Left lung (tissue), 10 donors: ENCODE measurements around the gene SETD7. TPM values are rescaled to one million over a fixed set of nuclear protein-coding genes. Genes with fewer than 3 reads are reported as not detected.

Source experiments
- ATAC-seq: fragments of 200-7000 bp; cut with Tn5 transposase; one replicate; pipeline ENCODE4 v1.9.1; 2020; ENCODE audit warnings: moderate library complexity
- DNase-seq, 4 donors: peaks; one replicate each; pipeline ENCODE4 v3.0.0-alpha.2; 2013 to 2020
- H3K27ac ChIP-seq, 2 donors: fragments of 200-600 bp; sonication (generic) in 1 of 2; one replicate each; pipeline versions ENCODE4 v1.5.0 to v1.8.0; 2020 to 2021
- H3K27me3 ChIP-seq, 2 donors: fragments of 200-600 bp; sonication (generic) in 1 of 2; one replicate each; pipeline versions ENCODE4 v1.5.0 to v1.8.0; 2020 to 2021
- H3K36me3 ChIP-seq, 2 donors: fragments of 200-600 bp; sonication (generic) in 1 of 2; one replicate each; pipeline versions ENCODE4 v1.5.0 to v1.8.0; 2020 to 2021
- H3K4me1 ChIP-seq, 2 donors: fragments of 200-600 bp; one replicate each; pipeline ENCODE4 v1.8.0; 2021
- H3K4me3 ChIP-seq, 2 donors: fragments of 200-600 bp; sonication (generic) in 1 of 2; one replicate each; pipeline versions ENCODE4 v1.5.0 to v1.8.0; 2020 to 2021; ENCODE audit warnings: mild to moderate bottlenecking in 1 of 2
- H3K9me3 ChIP-seq, 2 donors: fragments of 200-600 bp; sonication (generic) in 1 of 2; one replicate each; pipeline versions ENCODE4 v1.5.0 to v1.8.0; 2020 to 2021
- intact Hi-C, 2 donors: fragments of 100-400 bp; cut with DNase I; formaldehyde crosslinking; loops; one replicate each; pipeline versions ENCODE4 v1.11.2 to v1.14.2; 2022
- polyA plus RNA-seq, 6 donors: library from polyadenylated mRNA; unstranded; fragments of 120-200 nt; gene quantifications; one replicate each; pipeline ENCODE4 v1.2.1, GENCODE V29; 2013; ENCODE audit not compliant: insufficient read length in 6 of 6
- total RNA-seq, 2 donors: library from RNA; stranded (reverse); fragmentation: NEBNext Ultra II Directional; extraction: Animal tissue kit (Norgen Biotek cat#: 25700); gene quantifications; one replicate each; pipeline ENCODE4 v1.2.1, GENCODE V29; 2021
- TF ChIP-seq, protein P1 (sequence below), 2 donors: fragments of 200-600 bp; sonication (generic) in 1 of 2; IDR thresholded peaks; one replicate each; pipeline versions ENCODE4 v1.5.0 to v1.8.0; 2021; ENCODE audit warnings: antibody characterized with exemption in 2 of 2
- donor health status: DM: no; HTN: yes; CAD: no.
- donor health status: DM: no; HTN: no; CAD: no.

SETD7 gene
- total and polyA plus RNA-seq, 8 donors: 17.2 to 51.7 (median 19.5) TPM

DNA sequence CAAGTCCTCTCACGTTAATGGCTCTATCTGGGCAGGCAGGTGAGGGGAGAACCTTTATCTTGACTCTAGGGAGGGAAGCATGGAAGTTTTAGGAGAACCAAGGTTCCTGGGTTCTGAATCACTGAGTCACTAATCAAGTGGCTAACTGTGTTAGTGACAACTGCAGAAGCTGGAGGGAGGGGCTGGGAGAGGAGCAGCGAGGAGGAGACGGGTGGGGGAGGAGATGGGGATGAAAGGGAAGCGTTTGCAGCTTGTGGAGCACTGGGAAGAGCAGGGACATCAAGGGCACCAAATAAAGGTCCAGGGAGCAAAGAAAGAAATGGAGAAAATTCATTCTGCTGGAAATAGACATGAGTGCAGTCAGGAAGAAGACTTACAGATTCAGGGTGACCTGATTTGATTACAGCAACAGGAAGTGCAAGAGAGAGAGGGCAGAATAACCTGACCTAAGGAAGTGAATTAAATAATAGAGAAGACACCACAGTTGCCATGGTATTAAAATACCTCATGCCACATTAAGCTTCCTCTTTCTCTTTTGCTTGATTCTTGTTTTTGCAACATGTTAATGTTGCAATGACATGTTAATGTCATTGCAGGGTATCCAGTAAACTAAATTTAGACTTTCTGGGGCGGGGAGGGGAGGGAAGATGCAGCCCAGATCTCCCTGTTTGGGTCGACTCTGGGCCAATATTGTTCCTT lies 4.5 kb upstream of the SETD7 start:
- ATAC-seq (no peak), DNase-seq (no peak)
- Histone ChIP-seq H3K9me3 (no peaks in the 10 kb centered on the region), H3K27me3 (peaks cover 0 to 30% of the 10 kb centered on the region in 2 donors), H3K36me3 (no peaks in the 10 kb centered on the region), H3K4me1 (peaks cover 0 to 29% of the 10 kb centered on the region in 2 donors), H3K4me3 (no peak overlapping the region), H3K27ac (peak overlapping the region in 1 of 2 donors; percentile 80)
- intact Hi-C loops: no loop called here
- TF ChIP-seq, protein P1, sequence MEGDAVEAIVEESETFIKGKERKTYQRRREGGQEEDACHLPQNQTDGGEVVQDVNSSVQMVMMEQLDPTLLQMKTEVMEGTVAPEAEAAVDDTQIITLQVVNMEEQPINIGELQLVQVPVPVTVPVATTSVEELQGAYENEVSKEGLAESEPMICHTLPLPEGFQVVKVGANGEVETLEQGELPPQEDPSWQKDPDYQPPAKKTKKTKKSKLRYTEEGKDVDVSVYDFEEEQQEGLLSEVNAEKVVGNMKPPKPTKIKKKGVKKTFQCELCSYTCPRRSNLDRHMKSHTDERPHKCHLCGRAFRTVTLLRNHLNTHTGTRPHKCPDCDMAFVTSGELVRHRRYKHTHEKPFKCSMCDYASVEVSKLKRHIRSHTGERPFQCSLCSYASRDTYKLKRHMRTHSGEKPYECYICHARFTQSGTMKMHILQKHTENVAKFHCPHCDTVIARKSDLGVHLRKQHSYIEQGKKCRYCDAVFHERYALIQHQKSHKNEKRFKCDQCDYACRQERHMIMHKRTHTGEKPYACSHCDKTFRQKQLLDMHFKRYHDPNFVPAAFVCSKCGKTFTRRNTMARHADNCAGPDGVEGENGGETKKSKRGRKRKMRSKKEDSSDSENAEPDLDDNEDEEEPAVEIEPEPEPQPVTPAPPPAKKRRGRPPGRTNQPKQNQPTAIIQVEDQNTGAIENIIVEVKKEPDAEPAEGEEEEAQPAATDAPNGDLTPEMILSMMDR (IDR thresholded peaks at IDR 0.05): no peak

DNA sequence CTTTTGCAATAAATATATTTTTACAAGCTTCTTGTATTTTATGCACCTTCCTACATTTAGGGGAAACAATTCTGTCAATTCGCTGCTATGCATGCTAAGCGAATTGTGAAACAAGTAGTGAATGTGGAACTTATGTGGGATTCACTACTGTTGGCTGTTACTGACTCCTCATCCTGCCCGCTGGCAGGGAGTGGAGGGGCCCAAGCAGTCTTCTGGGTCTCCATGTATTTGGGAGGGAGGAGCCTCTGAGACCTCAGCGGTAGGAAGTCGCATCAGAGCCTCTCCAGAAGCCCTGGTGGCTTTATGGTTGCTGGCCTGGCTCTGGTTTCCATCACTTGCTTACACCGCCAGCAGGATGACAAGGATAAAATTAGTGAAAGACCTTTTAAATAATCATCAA lies 3.7 kb upstream of the SETD7 start:
- ATAC-seq (no peak), DNase-seq (no peak)
- H3K36me3 ChIP-seq: no peaks in the 10 kb centered on the region
- H3K9me3 ChIP-seq: no peaks in the 10 kb centered on the region
- H3K27me3 ChIP-seq: peaks cover 0 to 36% of the 10 kb centered on the region in 2 donors
- H3K4me1 ChIP-seq: peaks cover 0 to 31% of the 10 kb centered on the region in 2 donors
- H3K27ac ChIP-seq: peak overlapping the region in 1 of 2 donors; percentile 1
- intact Hi-C loops: no loop called here
- TF ChIP-seq, protein P1 (IDR thresholded peaks at IDR 0.05): no peak
- no peak overlapping the region for H3K4me3 ChIP-seq

DNA sequence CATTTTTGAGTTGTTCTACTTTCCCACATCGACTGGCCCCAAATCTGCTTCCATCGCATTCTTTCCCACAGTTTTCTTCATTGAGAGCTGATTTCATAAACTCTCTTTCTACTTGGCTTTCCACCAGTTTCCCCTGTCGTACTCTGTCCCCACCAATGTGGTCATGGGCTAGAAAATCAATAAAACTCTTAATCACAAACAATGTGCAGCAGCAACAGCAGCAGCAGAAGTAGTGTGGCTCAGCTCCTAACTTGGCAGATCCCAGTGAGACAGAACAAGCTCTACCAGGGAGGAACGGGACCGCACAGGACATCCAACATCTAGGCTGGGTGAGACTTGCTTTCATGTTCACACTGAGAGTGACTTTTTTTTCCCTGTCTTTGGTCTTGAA lies 3.1 kb upstream of the SETD7 start:
- TF ChIP-seq, protein P1 (IDR thresholded peaks at IDR 0.05): no peak
- H3K4me3 ChIP-seq: no peak overlapping the region
- no peak overlapping the region for H3K27ac ChIP-seq
- no peaks in the 10 kb centered on the region for H3K36me3 ChIP-seq
- intact Hi-C loops: no loop called here
- no peak for ATAC-seq
- H3K9me3 ChIP-seq: no peaks in the 10 kb centered on the region
- H3K27me3 ChIP-seq: peaks cover 0 to 36% of the 10 kb centered on the region in 2 donors
- peaks cover under 1 to 37% of the 10 kb centered on the region in 2 donors for H3K4me1 ChIP-seq
- no peak for DNase-seq

DNA sequence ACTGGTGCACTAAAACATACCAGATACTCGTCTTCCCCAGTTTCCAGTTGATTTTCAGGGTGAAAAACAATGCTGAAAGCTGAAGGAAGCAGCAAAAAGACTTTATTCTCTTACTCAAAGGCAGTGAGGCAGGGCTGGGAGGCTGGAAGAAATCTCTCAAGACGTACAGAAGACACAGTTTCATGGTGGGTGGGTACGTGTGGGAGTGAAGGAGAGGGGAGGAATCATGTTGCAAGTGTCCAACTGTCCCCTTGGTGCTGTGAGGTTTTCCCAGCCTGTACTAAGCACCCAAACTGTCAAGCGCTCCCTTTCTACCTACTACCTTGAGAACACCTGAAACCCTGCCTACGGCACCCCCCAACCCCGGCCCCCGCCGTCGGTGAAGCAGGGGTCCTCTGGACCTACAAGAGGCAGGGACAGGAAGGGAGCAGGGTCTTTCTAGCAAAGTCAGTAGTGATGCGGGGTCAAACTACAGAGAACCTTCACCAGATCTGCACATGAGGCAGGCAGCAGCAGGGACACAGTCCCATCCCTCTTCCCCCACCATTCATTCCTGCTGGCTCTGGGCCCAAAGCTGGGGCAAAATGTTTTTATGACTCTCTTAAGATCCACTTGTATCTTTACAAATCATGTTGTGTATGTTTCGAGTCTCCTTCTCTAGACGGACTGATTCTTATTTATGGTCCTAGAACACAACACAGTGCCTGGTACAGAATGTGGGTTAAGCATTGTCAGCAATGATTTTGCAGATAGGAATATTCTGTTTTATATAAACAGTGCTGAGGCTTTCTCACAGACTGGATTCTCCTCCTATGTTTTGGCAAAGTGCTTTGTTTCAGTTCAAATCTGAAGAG lies 2.4 kb upstream of the SETD7 start:
- TF ChIP-seq, protein P1 (IDR thresholded peaks at IDR 0.05): no peak
- ATAC-seq: no peak
- no peaks in the 10 kb centered on the region for H3K9me3 ChIP-seq
- no peak overlapping the region for H3K27ac ChIP-seq
- no peak for DNase-seq
- no peak overlapping the region for H3K4me3 ChIP-seq
- H3K36me3 ChIP-seq: no peaks in the 10 kb centered on the region
- H3K4me1 ChIP-seq: peaks cover 6 to 43% of the 10 kb centered on the region in 2 donors
- intact Hi-C loops: no loop called here
- H3K27me3 ChIP-seq: peaks cover 0 to 36% of the 10 kb centered on the region in 2 donors

DNA sequence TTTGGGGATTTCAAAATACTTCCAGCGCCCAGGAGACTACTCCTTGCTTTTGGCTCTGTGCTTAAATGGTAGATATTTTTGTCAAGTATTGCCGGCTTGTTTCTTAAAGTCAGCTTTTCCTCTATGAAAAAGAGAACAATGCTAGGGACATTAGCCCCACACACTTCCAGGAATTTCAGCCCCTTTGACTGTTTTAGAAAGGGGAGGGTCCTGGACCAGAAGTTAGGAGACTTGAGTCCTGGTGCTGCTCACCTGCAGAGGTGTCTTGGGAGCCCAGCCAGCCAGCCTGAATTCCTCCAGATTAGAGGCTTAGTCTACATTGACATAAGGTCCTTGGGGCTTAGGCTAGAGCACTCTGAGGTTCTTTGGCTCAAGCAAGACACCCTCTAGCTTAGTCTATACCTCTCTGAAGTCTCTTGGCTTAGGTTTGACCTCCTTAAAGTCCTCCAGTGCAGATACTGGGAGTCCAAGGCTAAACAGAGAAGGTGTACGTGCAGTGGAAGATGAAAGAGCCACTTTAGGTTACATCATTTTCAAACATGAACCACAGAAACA lies 1.6 kb upstream of the SETD7 start:
- peak overlapping the region; percentile 81 to 83 for H3K4me3 ChIP-seq
- no peak for DNase-seq
- intact Hi-C loops: no loop called here
- TF ChIP-seq, protein P1 (IDR thresholded peaks at IDR 0.05): no peak
- peaks cover 0 to 36% of the 10 kb centered on the region in 2 donors for H3K27me3 ChIP-seq
- ATAC-seq: no peak
- peaks cover 15 to 52% of the 10 kb centered on the region in 2 donors for H3K4me1 ChIP-seq
- no peaks in the 10 kb centered on the region for H3K9me3 ChIP-seq
- peak overlapping the region; percentile 96 to 99 for H3K27ac ChIP-seq
- H3K36me3 ChIP-seq: no peaks in the 10 kb centered on the region
